HG02938 (cell line): ENCODE results near the gene POLE3.
"Not testable (repeated sequence)": the region's sequence is repeated elsewhere in the genome, so short reads cannot be mapped to it uniquely, and the experiment has no call there.

Source experiments
- ATAC-seq: cut with Tn5 transposase; IDR thresholded peaks from one replicate; pipeline ENCODE4 v1.9.1; 2021; ENCODE audit warnings: mild to moderate bottlenecking, moderate library complexity; ENCODE audit not compliant: unreplicated experiment

Gene POLE3

DNA sequence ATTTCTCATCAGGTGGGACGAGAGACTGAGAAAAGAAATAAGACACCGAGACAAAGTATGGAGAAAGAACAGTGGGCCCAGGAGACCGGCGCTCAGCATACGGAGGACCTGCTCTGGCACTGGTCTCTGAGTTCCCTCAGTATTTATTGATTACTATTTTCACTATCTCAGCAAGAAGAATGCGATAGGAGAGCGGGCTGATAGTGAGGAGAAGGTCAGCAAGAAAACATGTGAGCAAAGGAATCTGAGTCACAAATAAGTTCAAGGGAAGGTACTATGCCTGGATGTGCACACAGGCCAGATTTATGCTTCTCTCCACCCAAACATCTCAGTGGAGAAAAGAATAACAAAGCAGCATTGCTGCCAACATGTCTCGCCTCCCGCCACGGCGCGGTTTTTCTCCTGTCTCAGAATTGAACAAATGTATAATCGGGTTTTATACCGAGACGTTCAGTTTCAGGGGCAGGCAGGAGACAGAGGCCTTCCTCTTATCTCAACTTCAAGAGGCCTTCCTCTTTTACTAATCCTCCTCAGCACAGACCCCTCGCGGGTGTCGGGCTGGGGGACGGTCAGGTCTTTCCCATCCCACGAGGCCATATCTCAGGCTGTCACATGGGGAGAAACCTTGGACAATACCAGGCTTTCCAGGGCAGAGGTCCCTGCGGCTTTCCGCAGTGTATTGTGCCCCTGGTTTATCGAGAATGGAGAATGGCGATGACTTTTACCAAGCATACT lies 31.2 kb downstream of the POLE3 start:
- not testable (repeated sequence) for ATAC-seq

DNA sequence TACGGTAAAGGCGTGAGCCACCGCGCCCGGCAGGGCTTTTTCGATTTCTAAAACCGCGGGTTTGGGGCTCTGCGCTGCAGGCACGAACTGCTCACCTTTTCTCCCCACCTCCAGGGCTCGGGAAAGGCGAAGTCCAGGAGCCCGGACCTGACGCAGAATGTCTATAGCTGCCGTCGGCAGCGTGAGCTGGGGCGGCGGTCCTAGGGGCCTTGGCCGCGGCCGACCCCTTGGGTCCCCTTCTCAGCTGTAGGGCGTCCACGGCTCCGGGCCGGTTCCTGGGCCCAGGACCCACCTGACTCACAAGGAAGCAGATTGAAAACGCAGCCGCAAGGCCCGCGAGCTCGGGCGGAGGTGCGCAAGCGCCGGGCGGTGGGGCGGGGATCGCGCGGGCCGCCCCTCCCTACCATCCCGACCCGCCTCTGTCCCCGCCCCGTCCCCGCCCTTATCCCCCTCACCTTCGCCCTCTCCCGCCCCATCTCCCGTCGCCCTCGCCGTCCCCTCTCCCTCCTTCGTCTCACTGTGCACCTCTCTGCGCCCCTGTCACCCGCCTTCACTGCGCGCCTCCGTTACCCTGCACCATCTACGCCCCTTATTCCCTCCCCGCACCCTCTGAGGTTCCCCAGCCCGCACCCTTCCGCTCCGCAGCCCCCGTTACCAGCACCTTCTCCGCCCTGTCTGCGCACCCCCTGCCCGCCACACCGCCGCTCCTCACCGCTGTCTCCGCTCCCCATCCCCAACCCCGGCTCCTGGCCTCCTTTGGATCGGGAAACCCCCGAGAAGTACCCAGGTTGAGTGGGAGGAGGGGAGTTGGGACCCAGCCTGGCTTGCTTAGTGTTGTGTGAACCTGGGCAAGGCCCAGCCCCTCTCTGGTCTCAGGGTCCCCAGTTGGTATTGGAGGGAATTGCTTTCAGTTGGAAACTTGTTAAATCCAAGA lies 33.6 kb downstream of the POLE3 start, which contains the start of gene HDHD3:
Gene HDHD3, minus strand, starts transcription at position 353 of the 934 bp plus-strand sequence. CDS start 2,632 bp downstream, outside the sequence.
- peak; percentile 77 for ATAC-seq

DNA sequence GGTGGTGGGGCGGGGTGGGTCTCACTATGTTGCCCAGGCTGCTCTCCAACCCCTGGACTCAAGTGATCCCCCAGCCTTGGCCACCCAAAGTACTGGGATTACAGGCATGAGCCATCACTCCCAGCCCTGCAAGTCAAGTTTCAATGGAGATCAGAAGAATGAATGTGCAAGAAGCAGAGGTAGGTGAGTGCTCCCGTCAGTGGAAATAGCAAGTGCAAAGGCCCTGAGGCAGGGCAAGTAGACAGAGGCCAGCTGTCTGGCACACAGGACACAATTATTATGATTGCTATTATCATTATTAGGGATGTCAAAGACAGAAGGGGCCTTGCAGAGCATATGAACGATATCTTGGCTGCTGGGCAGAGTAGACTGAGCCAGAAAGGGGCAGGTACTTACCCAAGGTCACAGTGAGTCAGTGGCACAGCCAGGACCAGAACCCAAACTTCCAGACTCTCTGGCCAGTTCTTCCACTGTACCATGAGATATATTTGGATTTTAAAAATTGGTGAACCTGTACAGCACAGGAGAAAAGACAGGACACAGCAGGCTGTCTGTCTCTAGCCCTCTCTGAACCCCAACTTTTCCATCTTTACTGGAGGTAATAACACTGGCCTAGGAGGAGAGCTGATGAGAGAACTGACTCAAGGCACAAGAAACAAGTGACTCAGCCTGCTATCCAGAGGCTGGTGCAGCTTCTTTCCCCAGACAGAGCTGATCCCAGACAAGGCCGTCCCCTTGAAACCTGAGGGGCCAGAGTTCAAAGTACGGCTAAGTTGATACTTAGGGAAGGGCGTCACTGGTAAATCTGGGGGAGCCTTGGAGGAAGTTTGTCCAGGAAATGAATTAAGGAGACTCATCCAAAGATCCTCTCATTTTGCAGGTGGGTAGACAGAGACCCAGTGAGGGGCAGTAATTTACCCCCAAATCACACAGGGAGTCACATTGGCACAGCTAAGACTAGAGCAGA lies 35.1 kb downstream of the POLE3 start:
- ATAC-seq: no peak

DNA sequence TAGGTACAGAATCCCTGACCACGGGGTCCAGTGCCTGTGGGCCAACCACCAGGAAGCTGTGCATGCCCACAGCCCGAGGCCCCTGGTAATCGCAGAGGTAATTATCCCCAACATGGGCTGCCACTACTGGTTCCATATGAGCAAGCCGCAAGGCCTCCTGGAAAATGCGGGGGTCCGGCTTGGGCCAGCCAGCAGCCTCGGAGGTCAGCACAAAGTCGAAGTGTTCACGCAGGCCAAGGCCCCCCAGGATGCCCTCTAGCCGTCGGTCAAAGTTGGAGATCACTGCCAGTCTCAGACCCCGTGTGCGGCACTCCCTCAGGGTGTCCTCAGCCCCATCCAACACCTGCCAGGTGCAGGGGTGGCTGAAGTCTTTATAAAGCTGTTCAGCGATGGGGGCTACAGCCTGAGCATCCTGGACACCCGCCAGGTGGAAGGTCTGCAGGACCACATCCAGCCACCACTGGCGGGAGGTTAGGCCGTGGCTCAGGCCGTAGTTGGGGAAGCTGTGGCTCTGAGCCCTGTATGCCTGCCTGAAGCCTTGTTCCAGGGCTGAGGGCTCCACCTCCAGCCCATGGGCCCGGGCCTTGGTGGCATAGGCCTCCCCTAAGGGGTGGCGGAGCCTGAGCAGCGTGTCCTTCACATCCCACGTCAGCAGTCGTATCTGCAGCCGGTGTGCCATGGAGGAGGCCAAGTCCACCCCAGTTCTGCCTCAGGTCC lies 36.6 kb downstream of the POLE3 start:
- no peak for ATAC-seq

DNA sequence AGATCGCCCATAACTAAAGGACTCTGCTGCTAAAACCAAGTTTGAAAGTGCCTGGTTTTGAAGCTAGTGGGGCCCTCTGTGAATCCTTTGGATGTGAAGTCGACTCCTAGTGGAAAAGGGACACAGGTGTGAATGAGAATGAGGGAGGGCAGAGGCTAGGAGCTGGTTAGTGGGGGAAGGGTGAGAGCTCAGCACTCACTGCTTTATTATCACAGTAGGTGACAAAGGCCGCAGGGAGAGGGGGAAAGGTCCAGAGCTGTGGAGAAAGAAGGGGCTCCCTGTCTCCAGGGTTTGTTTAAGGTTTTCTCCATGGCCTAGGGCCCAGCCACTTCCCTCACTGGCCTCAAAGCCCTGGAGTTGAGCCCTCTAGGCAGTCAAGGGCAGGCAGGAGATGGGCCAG lies 37.2 kb downstream of the POLE3 start:
- no peak for ATAC-seq

DNA sequence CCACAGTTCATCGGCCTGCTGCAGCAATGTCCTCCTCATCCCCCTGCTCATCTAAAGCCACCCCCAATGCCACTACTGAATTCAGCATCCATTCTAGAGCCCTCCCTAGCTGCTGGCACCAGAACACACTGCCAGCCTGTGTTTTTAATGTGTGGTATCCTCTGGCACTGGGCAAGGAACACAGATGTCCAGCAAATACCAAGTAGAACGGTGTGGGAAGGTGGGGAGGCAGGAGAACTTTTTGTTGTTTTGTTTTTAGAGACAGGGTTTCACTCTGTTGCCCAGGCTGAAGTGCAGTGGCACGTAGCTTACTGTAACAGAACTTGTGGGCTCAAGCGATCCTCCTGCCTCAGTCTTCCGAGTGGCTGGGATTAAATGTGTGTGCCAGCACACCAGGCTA lies 38.4 kb downstream of the POLE3 start:
- ATAC-seq: no peak

DNA sequence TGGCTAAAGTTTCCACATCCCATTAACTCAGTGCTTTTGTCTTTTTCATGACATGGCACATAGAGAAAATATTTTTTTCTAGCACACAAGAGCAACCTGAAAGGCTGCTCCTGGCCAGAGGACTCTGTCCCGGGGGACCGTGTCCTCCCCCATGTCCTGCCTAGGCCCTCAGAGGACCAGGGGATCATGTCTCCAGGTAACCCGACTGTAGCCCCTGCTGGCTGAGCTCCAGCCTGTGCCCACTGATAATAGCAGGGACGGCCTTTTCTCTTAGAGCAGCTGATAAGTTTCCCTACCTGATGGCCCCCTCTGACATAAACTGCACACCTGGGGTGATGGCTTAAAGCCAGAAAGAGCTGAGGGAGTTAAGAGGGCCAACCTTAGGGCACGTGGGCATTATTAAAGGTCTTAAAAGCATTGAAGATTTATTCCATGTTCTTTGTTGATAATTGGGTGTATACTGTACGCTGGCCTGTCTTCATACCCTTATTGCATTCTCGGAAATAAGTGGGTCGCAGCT lies 39.6 kb downstream of the POLE3 start:
- no peak for ATAC-seq

DNA sequence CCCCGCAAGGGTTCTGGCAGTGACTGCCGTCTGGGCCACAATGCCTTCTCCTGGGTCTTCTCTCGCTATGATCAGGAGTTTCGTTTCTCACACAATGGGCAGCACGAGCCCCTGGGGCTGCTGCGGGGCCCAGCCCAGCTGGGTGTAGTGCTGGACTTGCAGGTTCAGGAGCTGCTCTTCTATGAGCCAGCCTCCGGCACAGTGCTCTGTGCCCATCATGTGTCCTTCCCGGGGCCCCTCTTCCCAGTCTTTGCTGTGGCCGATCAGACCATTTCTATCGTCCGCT lies 40.7 kb downstream of the POLE3 start:
- ATAC-seq: no peak

DNA sequence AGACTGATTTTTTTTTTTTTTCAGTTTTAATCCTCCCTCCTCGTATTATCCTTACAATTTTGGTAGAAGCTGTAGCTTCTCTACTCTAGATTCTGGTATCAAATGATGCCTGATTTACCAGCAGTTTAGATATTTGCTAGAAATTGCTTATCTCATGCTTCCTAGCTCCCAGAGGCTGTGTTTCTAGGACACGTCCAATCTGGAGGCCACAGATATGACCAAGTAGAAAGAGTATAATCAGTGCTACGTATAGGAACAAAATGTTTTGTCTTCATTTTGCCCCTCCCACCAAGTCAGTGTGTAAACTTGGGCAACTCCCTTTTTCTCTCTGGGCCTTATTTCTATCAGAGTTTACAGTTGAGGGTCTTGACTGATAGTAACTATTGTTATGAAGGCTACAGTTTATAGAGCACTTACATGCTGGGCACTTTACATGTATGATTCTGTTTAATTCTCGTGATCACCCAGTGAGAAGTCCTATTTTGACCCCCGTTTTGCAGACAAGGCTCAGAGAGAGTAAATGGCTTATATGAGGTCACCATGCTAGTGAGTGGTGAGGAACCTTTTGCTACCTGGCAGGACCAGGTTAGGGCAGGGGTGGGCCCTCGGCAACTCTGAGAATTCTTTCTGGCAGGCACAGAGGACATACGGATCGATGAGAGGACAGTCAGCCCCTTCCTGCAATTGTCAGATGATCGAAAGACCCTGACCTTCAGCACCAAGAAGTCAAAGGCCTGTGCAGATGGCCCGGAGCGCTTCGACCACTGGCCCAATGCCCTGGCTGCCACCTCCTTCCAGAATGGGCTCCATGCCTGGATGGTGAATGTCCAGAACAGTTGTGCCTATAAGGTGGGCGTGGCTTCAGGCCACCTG lies 41.3 kb downstream of the POLE3 start:
- ATAC-seq: no peak

DNA sequence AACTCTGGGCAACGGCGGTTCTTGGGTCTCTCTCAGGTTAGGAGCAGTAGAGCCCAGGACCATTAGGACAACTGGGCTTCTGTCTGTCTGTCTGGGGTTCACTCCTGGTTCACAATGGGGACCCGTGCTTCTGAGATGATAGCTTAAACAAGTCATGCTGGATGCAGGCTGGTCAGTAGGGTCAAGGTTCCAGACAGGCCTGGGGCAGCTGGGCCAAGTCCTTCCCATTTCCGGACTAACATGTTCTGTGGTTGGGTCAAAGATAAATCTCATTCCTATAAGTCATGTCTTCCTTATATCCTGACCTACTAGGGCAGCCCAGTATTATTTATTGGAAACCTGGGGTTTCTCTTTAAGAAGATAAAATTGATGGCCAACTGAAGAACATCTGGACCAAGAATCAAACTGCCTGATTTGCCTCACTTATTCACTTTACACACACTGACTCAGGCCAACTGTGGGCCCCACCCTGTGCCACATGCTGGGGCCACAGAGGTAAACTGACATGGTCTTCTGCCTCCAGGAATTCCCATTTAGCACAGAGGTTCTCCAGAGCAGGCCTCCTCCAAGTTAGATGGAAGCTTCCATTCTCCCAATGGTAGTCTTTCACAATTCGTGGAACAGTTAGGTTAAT lies 42.0 kb downstream of the POLE3 start:
- no peak for ATAC-seq

DNA sequence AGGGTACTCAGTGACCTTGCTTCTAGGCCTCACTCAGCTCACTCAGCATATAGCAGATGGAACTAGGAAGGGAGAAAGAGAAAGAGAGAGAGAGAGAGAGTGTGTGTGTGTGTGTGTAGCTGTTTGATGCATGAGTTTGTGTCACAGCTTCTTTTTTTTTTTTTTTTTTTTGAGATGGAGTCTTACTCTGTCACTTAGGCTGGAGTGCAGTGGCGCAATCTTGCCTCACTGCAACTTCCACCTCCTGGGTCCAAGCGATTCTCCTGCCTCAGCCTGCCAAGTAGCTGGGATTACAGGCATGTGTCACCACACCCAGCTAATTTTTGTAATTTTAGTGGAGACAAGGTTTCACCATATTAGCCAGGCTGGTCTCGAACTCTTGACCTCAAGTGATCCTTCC lies 44.8 kb downstream of the POLE3 start:
- not testable (repeated sequence) for ATAC-seq

DNA sequence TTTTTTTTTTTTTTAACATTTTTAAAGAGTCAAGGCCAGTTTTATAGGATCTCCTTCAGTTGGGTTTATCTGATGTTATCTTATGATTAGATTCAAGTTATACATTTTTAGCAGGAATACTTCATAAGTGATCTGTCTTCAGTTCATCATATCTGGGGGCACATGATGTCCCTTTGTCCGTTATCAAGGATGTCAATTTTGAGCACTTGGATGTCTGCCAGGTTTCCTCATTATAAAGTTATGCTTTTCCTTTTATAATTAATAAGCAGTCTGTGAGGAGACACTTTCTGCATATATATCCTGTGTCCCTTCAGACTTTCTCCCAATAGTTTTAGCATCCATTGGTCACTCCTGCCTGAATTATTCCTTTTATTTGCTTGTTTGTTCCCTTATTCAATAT lies 45.5 kb downstream of the POLE3 start:
- ATAC-seq: no peak

DNA sequence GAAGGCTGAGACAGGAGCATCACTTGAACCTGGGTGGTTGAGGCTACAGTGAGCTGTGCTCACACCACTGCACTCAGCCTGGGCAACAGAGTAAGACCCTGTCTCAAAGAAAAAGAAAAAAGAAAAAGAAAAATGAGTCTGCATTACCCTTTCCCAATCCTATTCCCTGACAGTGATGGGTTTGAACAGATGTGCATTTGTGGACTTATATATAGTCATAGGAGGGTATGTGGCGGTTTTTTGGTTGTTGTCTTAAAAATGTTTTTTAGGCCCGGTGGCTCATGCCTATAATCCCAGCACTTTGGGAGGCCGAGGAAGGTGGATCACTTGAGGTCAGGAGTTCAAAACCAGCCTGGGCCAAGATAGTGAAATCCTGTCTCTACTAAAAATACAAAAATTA lies 47.1 kb downstream of the POLE3 start:
- ATAC-seq: no peak

DNA sequence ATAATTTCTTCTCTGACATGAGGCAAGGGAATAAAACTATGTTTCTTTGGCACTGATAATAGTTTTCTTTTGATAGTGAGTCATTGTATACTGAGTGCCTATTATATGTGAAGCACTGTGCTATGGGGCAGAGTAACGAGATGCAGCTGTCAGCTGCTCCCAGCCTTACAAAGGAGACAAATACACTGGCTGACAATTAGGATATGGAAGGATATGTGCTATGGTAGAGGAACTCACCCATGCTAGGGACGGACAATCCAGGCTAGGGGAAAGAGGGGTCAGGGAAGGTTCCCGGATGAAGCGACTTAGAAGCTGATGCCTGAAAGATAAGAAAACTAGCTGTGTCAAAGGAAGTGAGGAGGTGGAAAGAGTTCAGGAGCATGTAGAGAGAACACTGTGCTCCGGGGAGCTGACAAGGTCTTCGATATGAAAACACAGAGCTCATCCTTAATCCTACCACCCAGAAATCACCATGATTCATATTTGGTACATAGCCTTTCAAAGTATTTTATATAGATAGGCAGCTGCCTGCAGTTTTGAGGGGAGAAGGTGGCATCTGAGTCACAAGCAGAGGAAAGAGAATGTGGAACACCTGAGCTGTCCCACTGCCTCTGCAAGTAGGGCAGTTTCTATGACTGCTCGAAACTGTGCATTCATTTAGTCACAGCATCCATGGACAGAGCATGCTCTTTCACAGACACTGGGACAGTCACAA lies 49.0 kb downstream of the POLE3 start:
- ATAC-seq: no peak

DNA sequence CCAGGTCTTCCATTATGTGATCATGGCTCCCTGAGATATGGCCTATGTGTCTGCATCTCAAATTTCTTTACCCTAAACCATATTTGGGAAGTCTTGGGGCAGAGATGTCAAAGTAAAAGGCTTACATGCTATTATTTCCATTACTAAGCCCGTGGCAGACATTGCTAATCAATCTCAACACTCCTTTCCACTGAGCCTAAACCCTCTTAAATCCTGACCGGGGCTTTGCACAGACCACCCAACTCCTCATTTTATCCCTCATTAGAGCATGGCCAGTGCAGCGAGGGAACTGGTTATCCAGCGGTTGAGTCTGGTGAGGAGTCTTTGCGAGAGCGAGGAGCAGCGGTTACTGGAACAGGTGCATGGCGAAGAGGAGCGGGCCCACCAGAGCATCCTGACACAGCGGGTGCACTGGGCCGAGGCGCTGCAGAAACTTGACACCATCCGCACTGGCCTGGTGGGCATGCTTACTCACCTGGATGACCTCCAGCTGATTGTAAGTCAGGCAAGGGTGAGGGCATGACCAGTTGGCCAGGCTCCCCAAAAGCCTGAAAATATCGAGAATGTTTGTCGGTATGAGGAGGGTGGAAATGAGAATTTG lies 50.1 kb downstream of the POLE3 start:
- ATAC-seq: no peak

DNA sequence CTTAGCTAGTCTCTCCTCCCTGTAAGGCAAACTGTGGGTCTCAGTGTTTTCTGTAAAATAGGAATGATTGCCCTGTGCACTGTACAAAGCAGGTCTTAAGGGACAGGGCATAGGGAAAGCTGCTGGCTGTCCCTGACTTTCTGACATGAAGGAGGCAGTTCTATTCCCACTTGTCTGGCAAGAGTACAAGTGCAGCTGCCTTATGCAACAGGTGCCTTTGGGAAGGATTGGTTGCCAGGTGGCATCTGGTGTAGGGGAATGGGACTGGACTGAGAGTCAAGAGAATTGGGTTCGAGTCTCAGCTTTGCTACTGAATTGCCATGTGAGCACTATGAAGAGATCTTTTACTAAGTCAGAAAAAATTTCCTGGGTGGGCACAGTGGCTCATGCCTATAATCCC lies 51.1 kb downstream of the POLE3 start:
- ATAC-seq: no peak
